Stimulated activated CD8-positive, alpha-beta memory T cell treated with anti-CD3 and anti-CD28 coated beads, Interleukin-15, amount 100 ng/mL, for 1 hour (primary cell): ENCODE results near the gene SERINC5.

Experiments
- DNase-seq: peaks from one replicate; pipeline ENCODE4 v3.0.0-alpha.2; 2020; ENCODE audit warnings: low read depth

SERINC5 gene

DNA sequence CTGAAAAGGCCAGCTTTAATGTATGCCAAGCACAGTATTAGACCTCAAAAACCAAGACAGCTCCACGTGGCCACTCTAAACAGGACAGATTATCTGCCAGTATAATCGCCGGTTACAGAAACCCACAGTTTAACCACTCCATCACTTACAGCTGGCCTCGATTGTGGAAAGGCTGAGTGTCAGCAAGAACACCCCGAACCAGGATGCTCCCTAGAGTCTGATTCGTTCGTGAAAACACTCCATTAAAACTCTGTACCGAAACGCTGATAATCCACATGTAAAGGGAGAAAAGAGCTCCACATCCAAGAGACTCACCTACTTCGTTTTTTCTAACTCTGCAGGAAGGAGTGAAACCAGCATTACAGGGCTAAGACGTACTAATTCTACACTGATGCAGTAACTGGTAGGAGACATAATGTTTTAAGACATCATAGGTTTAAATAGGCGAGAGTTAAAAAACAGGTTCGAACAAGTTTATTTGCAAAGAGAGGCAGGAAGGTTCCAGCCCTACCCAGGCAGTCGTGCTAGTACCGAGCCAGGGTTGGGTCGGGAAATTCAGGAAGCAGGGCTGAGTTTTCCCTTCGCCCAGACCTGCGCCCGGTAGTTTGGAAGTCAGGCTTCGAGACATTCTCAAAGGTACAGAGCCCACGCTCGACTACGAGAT is 949 bp downstream of the SERINC5 start:
- DNase-seq, result no peak

DNA sequence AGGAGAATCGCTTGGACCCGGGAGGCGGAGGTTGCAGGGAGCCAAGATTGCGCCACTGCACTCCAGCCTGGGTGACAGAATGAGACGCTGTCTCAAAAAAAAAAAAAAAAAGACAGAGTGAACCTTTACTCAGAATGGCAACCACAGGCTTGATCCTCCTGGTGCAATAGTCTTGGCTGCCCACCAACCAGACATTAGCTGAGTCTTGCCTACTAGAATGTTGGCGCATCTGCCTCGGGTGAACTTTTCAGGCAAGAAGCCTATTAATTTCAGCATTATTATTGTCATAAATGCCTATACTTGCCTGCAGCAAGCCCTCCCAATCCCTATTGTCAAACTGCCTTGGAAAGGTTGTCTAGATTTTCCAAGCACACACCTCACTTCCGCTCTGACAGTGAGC is 4.2 kb downstream of the SERINC5 start:
- DNase-seq, result no peak

DNA sequence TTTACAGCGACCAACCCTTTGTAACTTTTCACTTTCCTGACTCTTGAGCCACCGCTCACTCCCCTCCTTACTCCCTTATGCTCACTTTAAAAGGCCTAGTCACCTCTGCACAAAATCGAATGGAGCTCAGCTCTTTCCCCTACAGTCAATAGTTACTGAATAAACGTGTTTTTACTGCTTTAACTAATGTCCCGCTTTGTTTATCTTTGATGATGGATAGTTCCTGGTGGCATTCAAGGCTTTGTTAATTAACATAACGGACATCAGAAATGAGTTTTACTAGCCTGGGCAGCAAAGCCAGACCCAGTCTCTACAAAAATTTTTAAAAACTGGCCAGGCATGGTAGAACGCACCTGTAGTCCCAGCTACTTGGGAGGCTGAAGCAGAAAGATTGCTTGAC is 5.0 kb downstream of the SERINC5 start:
- no peak for DNase-seq

DNA sequence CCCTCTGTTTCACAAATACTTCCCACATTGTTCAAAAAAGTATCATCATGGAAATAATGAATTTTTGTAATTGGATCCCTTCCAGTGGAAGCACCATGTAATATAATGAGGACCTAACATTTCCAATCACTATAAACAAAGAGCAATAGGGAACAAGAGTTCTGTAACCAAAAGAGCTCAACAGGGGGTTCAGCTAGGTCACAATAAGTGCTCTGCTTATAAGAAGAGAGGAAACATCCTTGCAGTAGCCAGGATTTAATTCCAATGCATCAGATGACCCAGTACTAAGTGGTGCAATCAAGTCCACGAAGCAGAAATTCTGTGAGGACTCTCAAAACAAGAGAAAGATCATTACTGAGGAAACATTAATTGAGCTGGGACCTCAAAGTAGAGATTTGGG is 5.9 kb downstream of the SERINC5 start:
- DNase-seq, result no peak

DNA sequence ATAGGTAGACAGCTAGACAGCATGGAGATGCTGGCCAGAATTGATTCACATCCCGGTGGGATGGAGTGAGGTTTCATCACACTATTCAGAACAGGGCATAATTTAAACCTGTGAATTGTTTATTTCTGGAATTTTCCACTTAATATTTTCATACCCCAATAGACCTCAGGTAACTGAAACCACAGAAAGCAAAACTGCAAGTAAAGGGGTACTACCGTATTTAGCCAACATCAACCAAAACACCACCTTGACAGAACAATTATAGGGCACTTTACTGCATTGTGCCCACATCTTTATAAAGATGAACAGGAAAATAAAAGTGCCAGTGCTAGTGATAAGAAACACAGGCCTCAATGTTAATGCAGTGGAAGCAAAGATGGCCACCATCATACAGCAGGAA is 7.5 kb downstream of the SERINC5 start:
- DNase-seq, result no peak

DNA sequence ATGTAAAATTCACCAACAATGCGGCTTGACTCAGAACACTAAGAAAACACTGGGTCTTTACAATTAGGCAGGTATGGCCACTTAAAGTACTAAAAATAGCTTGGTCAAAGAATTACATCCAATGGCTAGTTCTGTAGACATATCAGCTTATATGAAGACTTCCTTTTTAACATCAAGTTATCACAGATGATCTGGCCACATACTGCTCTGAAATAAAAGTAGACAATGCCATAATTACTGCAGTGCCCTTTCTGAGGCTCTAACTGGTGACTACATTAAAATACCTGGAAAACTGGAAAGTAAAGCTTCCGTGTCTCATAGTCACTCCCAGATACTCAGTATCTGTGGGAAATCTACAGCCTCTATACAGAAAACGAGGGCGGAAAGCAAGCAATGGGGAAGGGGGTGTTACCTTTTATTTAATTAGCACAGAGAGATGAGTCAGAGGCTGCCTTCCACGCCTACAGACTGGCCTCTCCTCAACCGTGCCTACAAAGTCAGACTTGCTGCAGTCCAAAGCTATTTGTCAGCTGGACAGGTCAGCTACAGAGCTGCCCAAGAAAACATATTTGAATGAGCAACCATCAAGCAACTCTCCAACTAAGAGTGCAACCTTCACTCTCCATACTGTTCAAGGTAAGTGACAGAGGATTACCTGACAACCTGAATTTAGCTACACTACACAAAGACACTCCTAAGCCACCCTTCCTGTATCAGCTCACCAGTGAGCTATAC is 8.7 kb downstream of the SERINC5 start:
- DNase-seq, result no peak

DNA sequence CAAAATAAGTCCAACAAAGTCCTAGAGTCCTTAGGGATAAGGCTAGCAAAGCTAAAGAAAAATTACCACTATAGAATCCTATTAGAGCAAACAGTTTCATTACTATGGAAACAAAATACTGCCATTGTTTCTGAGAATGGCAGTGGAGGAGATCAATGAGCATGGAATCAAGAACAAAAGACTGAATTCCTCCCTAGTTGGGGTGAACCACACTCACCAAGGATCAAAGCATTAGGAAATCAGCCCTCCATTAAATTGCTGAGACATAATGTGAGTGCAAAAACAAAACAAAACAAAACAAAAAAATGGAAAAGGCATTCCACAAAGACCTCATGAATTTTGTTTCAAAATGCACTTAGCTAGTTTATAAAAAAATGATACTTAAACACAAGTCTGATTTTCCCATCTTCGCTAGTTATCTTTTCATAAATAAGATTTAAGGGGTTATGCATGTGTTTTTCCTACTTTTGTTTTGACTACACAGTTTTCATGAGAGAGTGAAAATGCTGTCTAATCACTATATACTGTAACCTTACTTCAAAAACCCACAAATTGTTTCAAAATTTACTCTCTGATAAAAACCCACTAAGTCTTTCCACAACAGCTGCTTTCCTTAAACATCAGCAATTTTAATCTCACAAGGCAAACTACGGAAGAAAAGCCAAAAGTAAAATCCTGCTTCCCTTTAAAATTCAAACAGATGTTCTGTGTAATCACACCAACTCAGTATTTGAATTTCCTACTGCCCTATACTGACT is 9.7 kb downstream of the SERINC5 start:
- DNase-seq, result no peak

DNA sequence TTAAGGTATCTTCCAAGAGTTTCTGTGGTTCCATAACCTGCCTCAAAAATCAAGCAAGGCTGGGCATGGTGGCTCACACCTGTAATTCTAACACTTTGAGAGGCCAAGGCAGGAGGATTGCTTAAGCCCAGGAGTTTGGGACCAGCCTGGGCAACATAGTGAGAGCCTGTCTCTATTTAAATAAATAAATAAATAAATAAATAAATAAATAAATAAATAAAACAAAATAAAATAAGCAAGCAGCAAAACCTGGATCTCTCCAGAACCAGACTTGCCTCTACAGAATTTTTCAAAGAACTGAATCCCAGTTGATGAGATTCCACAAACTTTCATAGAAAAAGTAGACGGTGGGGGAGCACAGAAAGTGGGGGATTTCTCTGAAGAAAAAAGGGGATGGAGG is 12.3 kb downstream of the SERINC5 start:
- DNase-seq, result no peak

DNA sequence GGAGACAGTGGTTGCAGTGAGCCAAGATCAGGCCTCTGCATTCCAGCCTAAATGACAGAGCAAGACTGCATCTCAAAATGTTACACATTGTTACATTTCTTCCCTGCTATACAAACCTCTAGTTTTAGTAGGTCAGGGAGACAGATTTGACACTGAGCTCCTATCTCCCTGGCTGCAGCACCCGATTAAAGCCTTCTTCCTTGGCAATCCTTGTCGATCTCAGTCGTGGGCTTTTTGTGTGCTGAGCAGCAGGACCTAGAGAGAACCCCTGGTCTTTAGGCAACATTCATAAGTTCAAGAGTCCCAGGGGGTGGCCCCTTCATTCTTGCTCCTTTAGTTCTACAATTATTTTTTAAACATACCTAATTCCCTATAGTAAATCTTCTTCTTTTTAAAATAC is 13.0 kb downstream of the SERINC5 start:
- no peak for DNase-seq

DNA sequence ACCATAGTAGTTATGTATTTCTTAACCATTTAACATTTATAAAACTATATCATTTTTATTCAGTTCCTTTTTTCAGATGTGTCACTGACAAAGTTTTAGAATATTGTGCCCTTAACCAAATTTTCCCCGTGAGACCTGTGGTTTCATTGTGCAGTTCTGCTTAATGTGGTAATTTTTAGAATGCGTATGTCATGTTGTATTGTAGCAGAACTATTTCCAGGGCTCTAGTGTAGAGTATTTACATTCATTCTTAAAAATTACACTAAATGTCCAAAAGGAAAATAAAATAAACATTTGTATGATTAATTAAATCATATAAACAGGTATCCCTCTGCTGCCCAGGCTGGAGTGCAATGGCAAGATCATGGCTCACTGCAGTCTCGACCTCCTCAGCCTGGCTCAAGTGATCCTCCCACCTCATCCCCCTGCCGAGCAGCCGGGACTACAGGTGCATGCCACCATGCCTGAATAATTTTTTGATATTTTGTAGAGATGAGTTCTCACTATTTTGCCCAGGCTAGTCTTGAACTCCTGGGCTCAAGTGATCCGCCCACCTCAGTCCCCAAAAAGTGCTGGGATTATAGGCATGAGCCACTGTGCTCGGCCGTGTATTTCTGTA is 15.4 kb downstream of the SERINC5 start:
- no peak for DNase-seq

DNA sequence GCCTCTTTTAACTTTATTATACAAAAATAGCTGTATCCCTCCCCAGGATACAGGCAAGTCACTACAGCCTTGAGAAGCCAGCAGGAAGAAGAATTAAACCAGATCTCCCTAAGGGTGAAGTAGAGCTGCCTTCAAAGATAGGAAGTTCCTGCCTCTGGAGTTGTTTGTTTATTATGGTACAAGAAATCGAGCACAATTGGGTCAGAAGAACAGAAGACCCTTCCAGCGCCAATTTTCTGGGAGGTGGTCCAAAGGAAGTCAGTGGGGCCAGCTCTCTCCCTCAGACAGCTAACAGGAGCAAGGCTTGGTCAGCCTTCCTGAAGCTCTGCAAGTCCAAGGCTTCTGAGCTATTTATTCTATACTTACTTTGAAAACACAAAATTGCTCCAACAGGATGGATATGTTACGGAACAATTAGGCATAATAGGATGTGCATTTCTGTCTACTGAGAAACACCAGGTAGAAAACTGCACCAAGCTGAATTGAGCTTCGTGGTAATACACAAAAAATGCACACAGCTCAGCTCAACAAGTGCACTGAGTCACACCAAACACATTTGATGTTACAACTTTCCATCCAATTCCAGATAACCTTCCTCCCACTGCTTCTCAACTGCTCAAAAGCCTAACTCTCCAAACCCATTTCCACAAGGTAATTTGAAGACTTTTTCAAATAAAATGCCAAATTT is 16.0 kb downstream of the SERINC5 start:
- no peak for DNase-seq

DNA sequence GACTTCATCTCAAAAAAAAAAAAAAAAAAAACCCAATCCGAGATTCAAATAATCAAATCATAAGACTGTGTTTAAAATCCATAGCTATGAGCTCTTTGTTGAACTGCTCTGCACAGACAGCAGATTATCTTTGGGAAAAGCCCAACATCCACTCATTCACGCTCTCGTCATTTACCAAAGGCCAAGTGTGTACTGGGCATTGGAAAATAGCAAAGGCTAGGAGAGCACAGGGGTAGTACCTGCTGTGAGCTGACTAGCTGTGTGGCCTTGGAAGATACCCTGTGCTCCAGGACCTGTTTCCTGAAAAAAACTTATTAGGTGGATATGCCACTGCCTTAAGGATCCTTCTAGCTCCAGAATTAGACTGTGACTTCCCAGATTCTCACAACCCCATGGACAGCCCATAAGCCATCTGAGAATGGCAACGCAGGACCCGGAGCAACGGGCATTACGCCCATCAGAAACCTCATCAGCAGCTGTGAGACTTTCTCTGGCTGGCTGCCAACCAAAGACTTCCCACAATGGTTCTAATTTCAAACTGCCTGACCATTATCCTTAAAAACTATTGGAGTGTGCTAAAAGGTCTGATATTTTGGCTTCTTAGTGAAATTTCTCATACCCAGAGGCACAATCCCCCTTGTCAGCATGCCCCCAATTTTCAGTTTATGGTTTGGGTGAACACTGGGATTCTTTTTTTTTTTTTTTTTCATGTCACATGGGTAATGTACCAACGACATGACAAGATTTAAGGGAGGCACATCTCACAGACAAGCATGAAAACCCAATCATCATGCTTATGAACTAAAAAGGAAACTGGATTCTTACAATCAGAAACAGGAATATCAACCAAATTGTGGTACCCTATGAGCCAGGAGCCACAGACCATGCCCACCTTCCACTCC is 16.8 kb downstream of the SERINC5 start:
- DNase-seq, result no peak

DNA sequence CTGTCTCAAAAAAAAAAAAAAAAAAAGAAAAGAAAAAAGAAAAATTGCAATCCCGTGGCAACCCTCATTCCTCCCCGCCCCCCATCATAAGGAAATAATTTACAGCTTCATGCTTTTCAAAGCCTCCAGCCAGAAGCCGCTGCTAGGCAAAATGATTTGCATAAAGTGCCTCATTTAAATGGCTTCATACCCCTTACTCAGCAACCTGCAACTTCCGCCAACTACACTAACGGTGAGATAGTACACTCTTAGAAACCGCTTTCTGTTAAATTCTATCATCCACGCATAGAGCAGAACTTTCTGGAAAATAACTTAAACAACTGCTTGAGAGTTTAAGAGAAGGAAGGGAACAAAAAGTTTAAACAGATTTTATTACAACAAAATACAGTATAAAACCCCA is 17.8 kb downstream of the SERINC5 start:
- DNase-seq, result no peak

DNA sequence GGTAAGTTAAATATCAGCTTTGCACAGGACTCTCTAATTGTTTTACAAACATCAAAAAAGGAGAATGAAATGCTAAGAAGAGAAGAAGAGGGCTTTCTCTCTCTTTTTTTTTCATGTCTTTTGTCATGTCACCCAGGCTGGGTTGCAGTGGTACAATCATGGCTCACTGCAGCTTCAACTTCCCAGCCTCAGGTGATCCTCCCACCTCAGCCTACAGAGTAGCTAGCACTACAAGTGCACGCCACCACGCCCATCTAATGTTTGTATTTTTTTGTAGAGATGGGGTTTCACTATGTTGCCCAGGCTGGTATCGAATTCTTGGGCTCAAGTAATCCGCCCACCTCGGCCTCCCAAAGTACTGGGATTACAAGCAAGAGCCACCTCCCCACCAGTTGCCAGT is 18.6 kb downstream of the SERINC5 start:
- no peak for DNase-seq

DNA sequence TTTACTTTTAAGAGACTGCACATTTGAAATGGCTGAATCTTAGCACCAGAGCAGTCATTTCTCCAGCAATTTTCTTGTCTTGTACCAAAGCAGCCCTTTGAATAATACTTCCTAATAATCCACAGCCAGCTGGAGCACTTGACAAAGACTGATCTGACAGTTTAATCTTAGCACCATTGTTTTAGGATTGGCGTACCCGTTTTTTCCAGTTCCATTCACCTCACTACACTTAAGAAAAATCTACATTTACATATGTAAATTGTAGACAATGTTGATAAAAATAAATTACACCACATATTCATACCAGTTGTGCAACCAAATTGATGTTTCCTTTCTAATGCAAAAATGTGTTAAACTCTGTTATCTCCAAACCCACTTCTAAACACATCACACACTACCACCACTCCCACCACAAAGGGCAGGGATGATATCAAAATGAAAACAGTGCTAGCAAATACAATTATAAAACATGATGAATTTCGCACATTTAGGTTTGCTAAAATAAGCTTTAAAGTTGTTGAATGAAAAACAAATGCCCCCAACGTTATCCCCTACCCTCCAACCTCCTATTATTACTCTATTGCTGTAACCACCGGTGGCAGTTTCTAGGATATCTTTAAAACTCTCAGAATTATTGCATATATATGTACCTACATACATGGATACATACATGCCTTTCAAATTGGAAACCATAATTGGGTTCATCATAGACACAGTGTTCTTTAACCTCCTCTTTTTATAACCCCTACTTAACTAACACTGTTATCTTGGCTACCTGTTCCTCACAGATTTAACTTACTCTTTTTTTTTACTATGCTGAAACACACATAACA is 21.5 kb downstream of the SERINC5 start:
- DNase-seq, result no peak

DNA sequence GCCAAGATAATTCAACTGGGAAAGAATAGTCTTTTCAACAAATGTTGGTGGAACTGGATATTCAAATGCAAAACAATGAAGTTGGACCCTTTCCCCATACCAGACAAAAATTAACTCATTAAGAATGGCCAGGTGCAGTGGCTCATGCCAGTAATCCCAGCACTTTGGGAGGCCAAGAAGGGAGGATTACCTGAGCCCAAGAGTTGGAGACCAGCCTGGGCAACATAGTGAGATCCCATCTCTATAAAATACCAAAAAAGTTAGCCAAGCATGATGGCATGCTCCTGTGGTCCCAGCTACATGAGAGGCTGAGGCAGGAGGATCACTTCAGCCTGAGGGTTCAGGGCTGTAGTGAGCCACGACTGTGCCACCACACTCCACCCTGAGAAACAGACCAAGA is 24.2 kb downstream of the SERINC5 start:
- no peak for DNase-seq

DNA sequence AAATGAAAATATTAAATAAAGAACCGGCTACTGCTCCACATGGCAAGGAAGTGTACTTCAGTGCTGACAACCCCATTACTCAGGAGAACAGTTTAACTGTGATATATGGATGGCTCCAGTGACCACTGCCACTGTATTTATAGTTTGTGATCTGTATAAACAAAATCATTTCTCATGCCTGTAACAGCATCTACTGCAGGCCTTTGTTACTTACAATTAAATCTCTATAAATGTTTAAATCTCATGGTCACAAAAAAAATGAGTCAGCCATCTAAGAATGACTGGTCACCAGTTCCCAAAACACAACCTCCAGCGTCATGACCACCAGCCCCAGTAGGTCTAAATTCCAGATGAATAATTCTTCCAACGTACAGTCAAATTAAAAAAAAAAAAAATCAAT is 24.6 kb downstream of the SERINC5 start:
- DNase-seq, result no peak

DNA sequence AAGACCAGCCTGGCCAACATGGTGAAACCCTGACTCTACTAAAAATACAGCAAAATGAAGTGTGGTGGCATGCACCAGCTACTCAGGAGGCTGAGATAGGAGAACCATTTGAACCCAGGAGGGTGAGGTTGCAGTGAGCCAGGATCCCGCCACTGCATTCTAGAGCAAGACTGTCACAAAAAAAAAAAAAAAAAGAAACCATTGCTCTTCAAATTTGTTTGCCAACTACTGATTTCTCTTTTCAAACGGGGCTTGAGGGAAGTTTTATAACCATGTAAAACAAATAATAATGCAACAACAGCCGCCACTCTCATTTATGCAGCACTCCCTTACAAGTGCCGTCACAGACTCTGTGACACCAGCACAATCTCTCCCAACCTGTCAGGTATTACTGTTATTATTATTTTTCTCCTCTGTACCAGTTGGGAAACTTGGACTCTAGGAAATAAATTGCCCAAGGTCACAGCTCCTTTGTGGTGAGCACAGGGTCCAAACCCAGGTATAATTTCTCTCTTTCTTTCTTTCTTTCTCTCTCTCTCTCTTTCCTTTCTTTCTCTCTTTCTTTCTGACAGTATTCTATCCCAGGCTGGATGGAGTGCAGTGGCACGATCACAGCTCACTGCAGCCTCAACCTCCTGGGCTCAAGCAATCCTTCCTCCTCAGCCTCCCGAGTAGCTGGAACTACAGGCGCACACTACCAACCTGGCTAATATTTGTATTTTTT is 25.4 kb downstream of the SERINC5 start:
- DNase-seq, result no peak

DNA sequence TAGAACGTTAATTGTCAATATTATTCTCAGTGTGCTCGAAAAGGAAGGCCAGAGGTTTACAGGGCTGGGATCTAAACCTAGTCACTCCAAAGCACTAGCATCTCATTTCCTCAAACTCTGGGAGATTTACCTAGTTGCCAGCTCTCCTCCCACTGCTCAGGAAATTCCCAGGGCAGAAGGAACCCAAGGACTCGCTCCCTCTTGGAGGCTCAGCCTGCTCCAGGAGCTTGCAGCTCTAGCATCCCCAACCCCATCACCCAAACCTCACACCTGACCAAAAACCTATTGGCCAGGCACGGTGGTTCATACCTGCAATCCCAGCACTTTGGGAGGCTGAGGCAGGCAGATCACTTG is 26.0 kb downstream of the SERINC5 start:
- no peak for DNase-seq
